MM.1S (cell line): Measurements from ENCODE around the gene SHCBP1.

Source experiments
- DNase-seq: peaks from one replicate; pipeline ENCODE4 v3.0.0-alpha.2; 2015
- H2AFZ ChIP-seq: fragments of 300-600 bp; sonication (generic); 2 replicates; pipeline ENCODE4 v1.6.0; 2016; ENCODE audit warnings: antibody characterized with exemption, low read length
- H3F3A ChIP-seq: fragments of 300-600 bp; sonication (generic); 2 replicates; pipeline ENCODE4 v1.6.1; 2016; ENCODE audit warnings: mild to moderate bottlenecking, antibody characterized with exemption, low read length, moderate library complexity, mixed read lengths; ENCODE audit not compliant: insufficient read depth
- H3K27ac ChIP-seq: fragments of 300-600 bp; sonication (generic); 2 replicates; pipeline ENCODE4 v1.5.1; 2016; ENCODE audit warnings: mild to moderate bottlenecking, low read length
- H3K27me3 ChIP-seq: fragments of 300-600 bp; sonication (generic); replicated peaks from 2 replicates; pipeline ENCODE4 v1.6.0; 2016; ENCODE audit warnings: low read length; ENCODE audit not compliant: insufficient read depth
- H3K36me3 ChIP-seq: fragments of 300-600 bp; sonication (generic); replicated peaks from 2 replicates; pipeline ENCODE4 v1.6.1; 2016; ENCODE audit warnings: mild to moderate bottlenecking, low read length, mixed read lengths; ENCODE audit not compliant: insufficient read depth
- H3K4me1 ChIP-seq: fragments of 300-600 bp; sonication (generic); 2 replicates; pipeline ENCODE4 v1.6.1; 2016; ENCODE audit warnings: low read length, mixed read lengths
- H3K4me2 ChIP-seq: fragments of 300-600 bp; sonication (generic); 2 replicates; pipeline ENCODE4 v1.6.0; 2016; ENCODE audit warnings: low read depth, low read length
- H3K4me3 ChIP-seq: fragments of 300-600 bp; sonication (generic); 2 replicates; pipeline ENCODE4 v1.5.1; 2016; ENCODE audit warnings: low read length, mixed read lengths
- H3K79me2 ChIP-seq: fragments of 300-600 bp; sonication (generic); 2 replicates; pipeline ENCODE4 v1.6.1; 2016; ENCODE audit warnings: mixed run types, low read length, mixed read lengths
- H3K9ac ChIP-seq: fragments of 300-600 bp; sonication (generic); 2 replicates; pipeline ENCODE4 v1.6.1; 2016; ENCODE audit warnings: low read length, mixed read lengths
- H3K9me2 ChIP-seq: fragments of 300-600 bp; sonication (generic); replicated peaks from 2 replicates; pipeline ENCODE4 v1.6.1; 2016; ENCODE audit warnings: mild to moderate bottlenecking, low read length, mixed read lengths; ENCODE audit not compliant: insufficient read depth
- H3K9me3 ChIP-seq: fragments of 300-600 bp; sonication (generic); replicated peaks from 2 replicates; pipeline ENCODE4 v1.6.1; 2016; ENCODE audit warnings: mild to moderate bottlenecking, low read length, mixed read lengths; ENCODE audit not compliant: insufficient read depth
- H4K20me1 ChIP-seq: fragments of 300-600 bp; sonication (generic); 2 replicates; pipeline ENCODE4 v1.6.1; 2016; ENCODE audit warnings: mild to moderate bottlenecking, low read length, moderate library complexity, mixed read lengths; ENCODE audit not compliant: insufficient read depth
- CTCF ChIP-seq: fragments of 300-600 bp; sonication (generic); IDR thresholded peaks from 2 replicates; pipeline ENCODE4 v1.5.1; 2016; ENCODE audit warnings: antibody characterized with exemption, low read length, mixed read lengths
- EZH2 ChIP-seq: fragments of 300-600 bp; sonication (generic); optimal IDR thresholded peaks from 2 replicates; pipeline ENCODE3; 2017; ENCODE audit warnings: low read depth, mild to moderate bottlenecking, antibody characterized with exemption, low read length, mixed read lengths
- EZH2phosphoT487 ChIP-seq: fragments of 300-600 bp; sonication (generic); IDR thresholded peaks from 2 replicates; pipeline ENCODE4 v1.6.1; 2018; ENCODE audit warnings: antibody characterized with exemption, low read length

Gene SHCBP1

GRCh38 chr16:46614006-46614405, 7.2 kb downstream of the SHCBP1 start:
- Histone ChIP-seq H3K4me3 (no peak overlapping the region), H3K79me2 (peaks cover 90% of the 10 kb centered on the region), H3K4me2 (peak overlapping the region; percentile 63; the same call in 1 of the 2 replicates), H3K9ac (no peak overlapping the region), H3K9me2 (no peaks in the 10 kb centered on the region), H3K27me3 (no peaks in the 10 kb centered on the region), H3K27ac (no peak overlapping the region), H2AFZ (no peak overlapping the region), H3K36me3 (peaks cover 19% of the 10 kb centered on the region), H4K20me1 (no peaks in the 10 kb centered on the region), H3K9me3 (no peaks in the 10 kb centered on the region), H3F3A (peaks cover 30% of the 10 kb centered on the region), H3K4me1 (peaks cover 30% of the 10 kb centered on the region)
- TF ChIP-seq EZH2: no peak
- TF ChIP-seq CTCF: no peak
- TF ChIP-seq EZH2phosphoT487: no peak
- DNase-seq: peak; percentile 12

- peaks cover 30% of the 10 kb centered on the region for H3F3A ChIP-seq
- H3K9me2 ChIP-seq: no peaks in the 10 kb centered on the region
- peak overlapping the region; percentile 29 for H2AFZ ChIP-seq
- no peaks in the 10 kb centered on the region for H3K9me3 ChIP-seq
- H3K4me3 ChIP-seq: no peak overlapping the region
- no peaks in the 10 kb centered on the region for H4K20me1 ChIP-seq
- H3K27ac ChIP-seq: peak overlapping the region; percentile 64; the same call in 1 of the 2 replicates
- peak overlapping the region; percentile 63 for H3K4me2 ChIP-seq
- no peak overlapping the region for H3K9ac ChIP-seq
- H3K27me3 ChIP-seq: no peaks in the 10 kb centered on the region
- H3K36me3 ChIP-seq: peaks cover 19% of the 10 kb centered on the region
- DNase-seq: no peak
- H3K4me1 ChIP-seq: peaks cover 30% of the 10 kb centered on the region
- no peak for TF ChIP-seq CTCF
- no peak for TF ChIP-seq EZH2phosphoT487
- TF ChIP-seq EZH2: no peak
- H3K79me2 ChIP-seq: peaks cover 86% of the 10 kb centered on the region
Observed at GRCh38 chr16:46613352-46613751, 7.8 kb downstream of the SHCBP1 start.

GRCh38 chr16:46612121-46612520, 9.1 kb downstream of the SHCBP1 start:
- no peaks in the 10 kb centered on the region for H3K9me2 ChIP-seq
- peak; percentile 73 for DNase-seq
- peak overlapping the region; percentile 64 for H3K27ac ChIP-seq
- H2AFZ ChIP-seq: peak overlapping the region; percentile 34
- peaks cover 81% of the 10 kb centered on the region for H3K79me2 ChIP-seq
- TF ChIP-seq EZH2phosphoT487: no peak
- TF ChIP-seq CTCF: peak; percentile 34
- peaks cover 30% of the 10 kb centered on the region for H3F3A ChIP-seq
- H3K4me1 ChIP-seq: peaks cover 30% of the 10 kb centered on the region
- no peaks in the 10 kb centered on the region for H3K9me3 ChIP-seq
- no peaks in the 10 kb centered on the region for H3K27me3 ChIP-seq
- no peaks in the 10 kb centered on the region for H4K20me1 ChIP-seq
- peaks cover 25% of the 10 kb centered on the region for H3K36me3 ChIP-seq
- peak overlapping the region; percentile 41 for H3K4me3 ChIP-seq
- peak overlapping the region; percentile 63 for H3K4me2 ChIP-seq
- peak overlapping the region; percentile 11; the same call in 1 of the 2 replicates for H3K9ac ChIP-seq
